DMS53 treated with DMSO at 0.1 percent for 48 hours (cell line): Measurements from ENCODE around the gene NAPB.
"Not testable (repeated sequence)": the region's sequence is repeated elsewhere in the genome, so short reads cannot be mapped to it uniquely, and the experiment has no call there.

Experiments
- DNase-seq: peaks from one replicate; lab custom pipeline; 2025; ENCODE audit not compliant: unreplicated experiment; lab: John Stamatoyannopoulos, UW

NAPB gene

DNA sequence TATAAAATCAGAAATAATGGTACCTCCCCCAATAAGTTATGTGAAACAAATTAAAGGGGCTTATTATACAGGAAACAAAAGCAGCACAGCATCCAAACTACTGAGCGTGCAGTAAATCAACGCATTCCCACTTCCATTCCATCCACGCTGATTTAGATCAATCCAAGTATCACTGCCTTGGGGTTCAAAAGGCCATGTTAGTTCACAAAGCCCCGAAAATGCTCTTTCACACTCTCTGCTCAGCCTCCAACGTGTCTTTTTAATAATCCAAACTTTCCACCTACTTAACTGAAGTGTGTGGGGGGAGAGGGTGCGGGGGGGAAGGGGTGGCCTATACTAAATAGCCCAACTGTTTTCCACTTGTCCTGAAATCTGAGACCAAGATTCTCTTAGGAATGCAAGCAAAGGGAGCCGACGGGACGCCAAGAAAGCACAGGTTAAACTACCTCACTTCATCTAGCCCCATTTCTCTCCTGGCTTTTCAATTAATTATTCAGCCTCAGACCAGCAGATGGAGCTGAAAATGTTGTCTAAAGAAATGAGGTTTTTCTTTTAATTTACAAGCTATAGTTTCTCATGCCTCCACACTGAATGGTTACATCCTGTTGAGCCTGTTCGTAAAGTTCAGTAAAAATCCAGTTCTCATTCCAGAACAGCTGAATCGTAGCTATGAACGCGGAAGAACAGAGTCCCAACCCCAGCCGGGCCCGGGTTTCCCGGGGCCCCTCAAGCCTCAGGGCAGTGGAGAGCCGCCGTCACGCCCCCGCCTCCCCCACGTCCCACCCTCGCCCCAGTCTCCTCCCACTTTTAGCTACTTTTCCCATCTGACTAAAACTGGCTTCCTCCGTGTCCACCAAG lies 71.7 kb downstream of the NAPB start:
- DNase-seq, result peak; percentile 59

DNA sequence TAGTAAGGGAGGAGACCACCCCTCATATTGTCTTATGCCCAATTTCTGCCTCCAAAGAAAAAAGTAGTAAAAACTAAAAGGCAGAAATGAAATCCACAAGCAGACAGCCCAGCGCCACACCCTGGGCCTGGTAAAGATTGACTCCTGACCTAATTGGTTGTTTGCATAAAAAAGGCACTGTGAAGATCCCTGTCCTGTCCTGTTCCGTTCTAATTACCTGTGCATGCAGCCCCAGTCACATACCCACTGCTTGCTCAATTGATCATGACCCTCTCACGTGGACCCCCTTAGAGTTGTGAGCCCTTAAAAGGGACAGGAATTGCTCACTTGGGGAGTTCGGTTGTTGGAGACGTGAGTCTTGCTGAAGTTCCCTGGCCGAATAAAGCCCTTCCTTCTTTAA lies 72.8 kb downstream of the NAPB start:
- DNase-seq, result not testable (repeated sequence)

DNA sequence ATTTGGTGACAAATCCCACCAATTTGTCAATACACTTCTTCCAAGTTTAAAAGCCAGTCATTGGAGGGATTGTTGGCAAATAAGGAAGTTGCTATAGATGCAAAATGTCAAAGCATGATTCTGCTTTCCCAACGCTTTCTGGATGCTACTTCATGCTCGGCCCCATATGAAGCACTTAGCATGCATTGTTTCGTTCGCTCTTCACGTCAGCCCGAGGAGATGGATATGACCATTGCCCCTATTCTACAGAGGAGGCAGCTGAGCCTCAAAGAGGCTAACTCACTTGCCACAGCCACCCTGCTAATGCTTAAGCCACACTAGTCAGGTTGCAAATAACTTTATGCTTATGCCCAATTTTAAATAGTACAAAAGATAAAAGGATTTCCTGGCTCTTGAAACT lies 73.5 kb downstream of the NAPB start:
- DNase-seq, result no peak

DNA sequence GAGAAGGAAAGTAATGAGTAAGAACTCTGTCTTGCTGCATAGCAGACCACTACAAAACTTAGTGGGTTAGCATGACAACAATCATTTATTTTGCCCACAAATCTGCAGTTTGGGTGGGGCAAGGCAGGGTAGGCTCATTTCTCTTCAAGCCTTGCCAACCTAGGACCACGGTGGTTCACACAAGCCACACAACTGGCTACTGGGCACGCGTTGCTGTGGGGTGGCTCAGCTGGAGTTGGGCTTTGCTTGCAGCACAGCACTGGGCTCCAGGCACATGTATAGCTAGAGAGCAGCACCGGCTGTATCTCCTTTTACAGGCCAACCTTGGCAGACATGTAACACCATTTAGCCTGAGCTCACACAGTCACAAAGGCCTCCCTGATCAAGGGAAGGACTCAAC lies 75.3 kb downstream of the NAPB start:
- no peak for DNase-seq

DNA sequence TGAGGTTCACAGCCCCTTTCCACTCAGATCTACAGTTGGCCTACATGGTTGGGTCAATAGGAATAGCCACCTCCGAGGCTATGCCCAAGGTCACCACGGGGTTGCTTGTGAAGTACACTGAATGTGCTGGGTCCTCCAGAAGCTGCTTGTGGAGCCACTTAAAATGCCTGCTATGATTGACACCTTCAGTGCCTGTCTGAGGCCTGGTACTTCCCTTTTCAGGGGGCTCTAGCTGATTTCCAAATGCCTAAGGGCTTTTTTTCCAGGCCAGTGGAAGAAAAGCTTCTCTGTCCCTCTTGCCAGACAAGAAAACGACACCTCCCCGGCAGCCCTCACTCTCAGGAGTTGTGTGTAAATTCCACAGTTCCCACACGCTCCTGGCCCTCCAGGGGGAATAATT lies 77.0 kb downstream of the NAPB start:
- no peak for DNase-seq

DNA sequence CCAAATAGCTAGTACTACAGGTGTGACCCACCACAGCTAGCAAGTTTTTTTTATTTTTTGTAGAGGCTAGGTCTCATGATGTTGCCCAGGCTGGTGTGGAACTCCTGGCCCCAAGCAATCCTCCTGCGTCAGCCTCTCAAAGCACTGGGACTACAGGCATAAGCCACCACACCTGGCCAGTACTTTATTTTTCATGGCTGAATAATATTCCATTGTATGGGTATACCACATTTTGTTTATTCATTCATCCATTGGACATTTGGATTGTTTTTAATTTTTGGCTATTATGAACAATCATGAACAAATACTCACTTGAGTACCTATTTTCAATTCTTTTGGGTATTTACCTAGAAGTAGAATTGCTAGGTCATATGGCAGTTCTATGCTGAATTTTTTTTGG lies 77.7 kb downstream of the NAPB start:
- no peak for DNase-seq

DNA sequence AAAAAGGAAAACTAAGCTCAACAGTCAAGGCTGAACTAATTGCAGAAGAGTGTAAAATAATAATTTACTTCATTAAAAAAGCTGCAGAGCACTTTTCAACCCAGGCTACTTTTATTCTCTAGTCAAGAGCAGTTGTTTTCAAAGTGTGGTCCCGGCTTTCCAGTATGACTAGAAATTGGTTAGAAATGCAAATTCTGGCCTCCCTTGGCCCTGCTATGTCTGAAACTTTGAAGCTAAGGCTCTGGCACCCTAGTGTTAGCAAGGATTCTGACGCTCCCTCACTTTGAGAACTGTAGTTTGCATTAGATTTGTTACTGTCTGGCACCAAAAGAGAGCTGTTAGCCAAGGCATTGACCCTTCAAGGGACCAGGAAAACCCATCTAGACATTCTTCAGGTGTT lies 80.2 kb downstream of the NAPB start:
- DNase-seq, result no peak

DNA sequence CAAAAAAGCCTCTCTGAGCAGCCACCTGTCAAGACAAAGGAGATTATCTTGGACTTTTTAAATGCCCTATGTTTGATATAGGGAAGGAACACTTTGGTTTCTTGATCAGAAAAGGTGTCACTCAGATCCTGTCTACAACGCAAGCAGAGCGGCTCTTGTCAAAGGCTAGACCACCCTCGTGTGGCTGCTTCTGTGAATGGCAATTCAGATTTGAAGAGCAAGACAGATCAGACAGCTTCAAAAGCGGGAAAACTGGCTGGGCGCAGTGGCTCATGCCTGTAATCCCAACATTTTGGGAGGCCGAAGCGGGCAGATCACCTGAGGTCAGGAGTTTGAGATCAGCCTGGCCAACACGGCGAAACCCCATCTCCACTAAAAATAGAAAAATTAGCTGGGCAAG lies 80.8 kb downstream of the NAPB start:
- DNase-seq, result peak; percentile 17

DNA sequence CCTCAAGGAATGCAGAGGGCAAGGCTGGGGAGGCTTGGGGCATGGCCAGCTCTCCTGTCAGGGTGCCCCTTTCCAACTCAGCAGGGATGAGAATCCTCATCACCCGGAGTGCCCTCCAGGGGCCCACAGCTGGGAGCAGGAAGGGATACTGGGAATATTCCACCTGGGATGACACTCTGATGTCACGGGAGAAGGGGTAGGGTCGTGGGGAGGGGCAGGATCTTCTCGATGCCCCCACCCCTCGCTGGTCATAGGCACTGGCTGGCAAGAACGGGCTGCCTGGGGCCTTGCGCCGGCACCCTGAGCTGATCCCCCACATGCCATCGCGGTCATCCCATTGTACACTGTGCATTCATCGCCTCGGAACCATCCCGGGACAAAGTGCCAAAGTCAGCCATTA lies 81.3 kb downstream of the NAPB start:
- DNase-seq, result no peak

DNA sequence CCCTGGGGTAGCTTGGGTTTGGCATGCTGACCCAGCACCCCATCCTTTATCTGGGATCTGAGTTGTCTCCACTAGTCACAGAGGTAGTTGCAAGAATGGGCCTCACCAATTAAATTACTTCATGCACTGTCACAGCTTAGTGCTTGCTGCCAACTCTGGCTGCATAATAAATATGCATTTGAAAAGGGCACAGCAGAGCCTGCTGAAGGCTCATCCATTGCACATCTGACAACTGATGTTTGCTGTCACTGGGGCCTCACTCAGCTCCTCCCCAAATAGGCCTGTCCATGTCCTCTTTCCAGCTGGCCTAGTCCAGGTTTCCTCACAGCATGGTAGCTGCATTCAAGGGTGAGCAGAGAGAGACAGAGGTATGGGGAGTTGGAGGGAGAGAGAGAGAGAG lies 84.0 kb downstream of the NAPB start:
- DNase-seq, result no peak

DNA sequence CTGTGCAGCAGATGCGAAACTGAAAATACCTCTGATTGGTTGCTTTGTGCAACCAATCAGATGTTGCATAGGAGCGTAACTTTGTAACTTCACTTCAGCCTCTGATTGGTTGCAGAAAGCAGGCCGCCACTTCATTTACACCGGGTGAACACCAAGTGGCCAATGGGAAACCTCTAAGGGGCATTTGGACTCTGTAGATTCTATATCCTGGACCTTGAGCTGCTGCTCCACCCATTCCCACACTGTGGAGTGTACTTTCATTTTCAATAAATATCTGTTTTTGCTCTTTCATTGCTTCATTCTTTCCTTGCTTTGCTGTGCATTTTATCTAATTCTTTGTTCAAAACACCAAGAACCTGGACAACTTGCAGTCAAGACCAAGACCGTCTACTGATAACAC lies 84.8 kb downstream of the NAPB start:
- DNase-seq, result no peak

DNA sequence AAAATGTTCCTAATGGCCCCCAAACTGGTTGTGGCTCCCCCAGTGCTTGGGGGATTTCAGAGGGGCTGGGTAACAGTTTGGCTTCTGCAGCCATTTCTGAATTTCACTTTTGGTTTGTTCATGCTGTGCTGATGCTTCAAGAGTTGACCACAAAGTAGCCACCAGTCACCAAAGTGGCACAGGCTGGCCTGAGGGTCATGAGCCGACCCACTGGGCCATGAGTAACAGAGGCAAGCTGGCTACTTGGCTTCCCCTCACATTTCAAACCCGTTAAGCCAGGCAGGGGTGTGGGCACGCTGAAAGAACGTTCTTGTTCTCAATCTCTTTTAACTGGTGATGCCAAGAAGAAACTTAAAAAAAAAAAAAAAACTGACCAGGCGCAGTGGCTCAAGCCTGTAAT lies 85.8 kb downstream of the NAPB start:
- DNase-seq, result no peak

DNA sequence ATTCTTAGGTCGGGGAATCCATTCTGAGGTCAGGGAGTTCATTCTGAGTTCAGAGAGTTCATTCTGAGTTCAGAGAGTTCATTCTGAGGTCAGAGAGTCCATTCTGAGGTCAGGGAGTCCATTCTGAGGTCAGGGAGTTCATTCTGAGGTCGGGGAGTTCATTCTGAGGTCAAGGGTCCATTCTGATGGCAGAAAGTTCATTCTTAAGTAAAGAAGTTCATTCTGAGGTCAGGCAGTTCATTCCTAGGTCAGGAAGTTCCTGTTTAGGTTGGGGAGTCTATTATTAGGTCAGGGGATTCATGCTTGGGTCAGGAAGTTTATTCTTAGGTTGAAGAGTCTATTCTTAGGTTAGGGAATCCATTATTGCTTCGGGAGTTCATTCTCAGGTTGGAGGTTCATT lies 87.2 kb downstream of the NAPB start:
- no peak for DNase-seq

DNA sequence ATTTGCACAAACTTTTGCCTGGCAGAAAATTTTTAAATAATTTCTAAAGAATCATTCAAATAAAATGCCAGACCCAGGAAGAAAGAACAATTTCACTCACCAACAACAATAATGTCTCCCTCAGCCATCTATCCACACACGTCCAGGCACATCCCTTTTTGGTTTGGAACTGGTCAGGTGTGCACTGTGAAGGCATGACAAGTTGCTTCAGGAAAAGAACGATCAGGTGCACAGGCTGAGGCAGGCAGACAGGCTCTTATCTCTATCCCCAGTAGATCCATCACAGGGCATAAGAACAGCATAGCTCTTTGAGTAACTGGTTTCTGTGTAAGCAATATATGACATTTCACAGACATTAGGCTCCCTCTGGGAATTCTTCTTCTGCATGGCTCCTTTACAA lies 88.8 kb downstream of the NAPB start:
- no peak for DNase-seq

DNA sequence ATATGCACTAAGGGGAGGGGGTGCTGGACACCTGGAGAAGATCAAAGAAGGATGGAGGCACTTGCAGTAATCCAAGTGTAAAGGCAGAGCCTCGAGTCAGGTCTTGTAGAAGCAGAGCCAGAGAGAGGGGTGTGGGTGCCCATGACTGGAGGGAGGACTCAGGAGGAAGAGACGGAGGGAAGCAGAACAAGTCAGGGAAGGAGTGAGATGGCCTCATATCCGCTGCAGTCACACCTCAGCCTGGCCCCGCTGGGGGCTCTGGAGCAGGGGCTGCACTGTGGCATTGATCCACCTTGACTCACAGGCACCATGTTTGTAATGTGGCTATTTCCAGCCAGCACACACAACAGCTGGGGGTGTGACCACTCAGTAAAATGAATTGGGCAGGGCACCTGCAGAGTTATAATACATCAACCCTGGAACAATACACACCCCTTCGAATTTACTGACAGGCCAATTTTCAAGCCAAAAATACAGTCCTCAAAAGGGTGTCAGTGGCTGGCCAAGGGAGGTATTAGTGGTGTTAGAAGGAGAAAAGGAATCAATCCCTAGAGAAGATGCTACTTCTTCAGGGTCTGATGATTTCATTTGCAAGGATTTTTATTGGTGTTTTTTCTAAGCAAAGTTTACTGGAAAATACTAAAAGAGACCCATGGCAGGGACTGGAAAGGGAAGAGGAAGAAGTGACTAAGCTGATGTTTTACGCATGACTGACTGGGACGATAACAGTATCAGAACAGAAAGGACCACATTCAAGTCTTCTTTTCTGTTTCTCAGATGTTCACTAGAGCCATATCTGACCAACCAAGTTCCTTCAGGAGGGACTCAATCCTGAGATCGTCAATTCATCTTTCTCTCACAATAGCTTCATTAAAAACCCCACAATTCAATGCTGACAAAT lies 89.6 kb downstream of the NAPB start:
- no peak for DNase-seq

DNA sequence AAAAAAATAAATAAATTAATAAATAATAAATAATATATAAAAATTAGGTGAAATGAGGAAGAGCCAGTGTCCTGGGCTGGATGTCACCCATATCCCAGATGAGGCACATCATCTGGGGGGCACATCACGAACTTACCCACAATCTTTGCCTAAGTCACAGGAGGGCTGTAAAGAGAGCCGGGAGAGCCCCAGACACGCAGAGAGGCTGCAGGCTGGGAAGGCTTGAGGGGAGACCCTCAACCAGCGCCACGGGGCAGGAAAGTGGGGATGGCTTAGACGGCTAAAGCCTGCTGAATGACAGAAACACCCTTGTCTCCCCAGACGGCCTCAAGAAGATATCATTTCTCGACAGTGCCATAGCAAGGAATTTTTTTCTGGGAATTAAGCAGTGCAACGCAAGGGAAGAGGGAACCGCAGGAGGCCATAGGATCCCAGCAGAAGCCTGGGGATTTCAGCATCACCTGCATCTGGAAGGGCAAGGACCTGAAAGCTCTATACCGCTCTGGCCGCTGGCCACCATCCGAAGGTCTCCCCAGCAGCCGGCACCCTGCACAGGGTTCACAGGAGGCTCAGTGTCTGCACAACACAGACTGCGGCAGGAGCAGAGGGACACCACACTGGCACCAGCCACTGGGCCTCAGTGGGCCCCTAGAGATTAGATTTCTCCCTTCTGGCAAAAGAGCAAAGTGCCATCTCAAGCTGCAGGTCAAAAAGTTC lies 93.5 kb downstream of the NAPB start:
- DNase-seq, result no peak

DNA sequence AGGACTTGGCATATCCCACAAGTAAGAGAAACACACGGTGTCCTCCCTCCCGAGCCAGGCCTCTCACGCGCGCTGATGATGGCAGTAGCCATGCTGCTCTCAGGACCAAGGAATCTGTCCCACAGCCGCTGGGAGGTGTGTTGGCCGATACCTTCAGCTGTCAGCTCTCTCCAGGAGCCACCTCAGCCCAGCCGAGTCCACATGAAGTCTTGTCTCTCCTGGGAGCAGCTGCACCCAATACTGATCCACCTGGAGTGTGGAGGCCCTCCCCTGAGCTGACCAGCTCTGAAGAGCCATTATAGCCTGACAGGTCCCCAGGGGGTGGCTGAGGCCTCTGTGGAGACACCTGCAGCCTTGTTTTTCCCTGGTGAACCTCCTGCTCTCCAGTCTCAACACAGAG lies 94.5 kb downstream of the NAPB start:
- no peak for DNase-seq

DNA sequence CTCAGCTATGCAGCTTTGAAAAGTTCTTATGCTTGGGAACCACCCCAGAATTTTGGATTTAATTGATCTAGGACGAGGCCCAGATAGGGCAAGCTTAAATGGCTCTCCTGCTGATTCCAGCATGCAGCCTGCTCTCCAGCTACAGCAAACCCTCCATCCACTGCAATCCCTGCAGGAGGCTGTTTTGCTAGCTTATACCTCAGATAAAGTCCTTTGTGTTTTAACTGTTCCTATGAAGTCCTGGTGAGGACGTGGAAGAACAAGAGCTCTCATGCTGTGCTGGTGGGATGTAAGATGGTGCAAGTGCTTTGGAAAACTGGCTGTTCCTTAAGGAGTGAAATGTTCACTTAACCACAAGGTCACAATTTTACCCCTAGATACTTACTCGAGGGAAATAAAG lies 96.2 kb downstream of the NAPB start:
- no peak for DNase-seq
